ENCODE results near the gene CDH4.

Gene CDH4

DNA sequence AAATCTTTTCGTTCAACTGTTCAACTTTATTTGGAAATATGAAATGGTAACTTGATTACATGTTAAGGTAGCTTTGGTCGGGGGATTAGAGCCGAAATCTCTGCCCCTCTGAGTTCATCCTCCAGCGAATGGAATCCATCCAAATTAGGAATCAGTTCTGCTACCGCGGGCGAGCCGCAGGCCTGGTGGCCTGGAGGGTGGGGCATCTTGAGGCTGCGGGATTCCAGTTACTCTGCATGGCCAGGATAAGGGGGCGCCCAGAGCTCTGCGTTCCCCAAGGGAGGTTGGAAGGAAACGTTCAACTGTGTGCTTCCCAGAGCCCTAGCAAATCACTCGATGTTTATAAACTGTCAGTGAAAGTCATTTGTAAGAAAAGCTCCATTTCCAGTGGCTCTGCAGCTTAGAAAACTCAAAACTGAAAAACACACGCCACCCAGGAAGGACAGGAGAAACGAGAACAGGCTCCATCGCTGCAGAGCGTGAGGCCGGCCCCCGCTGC, 551.4 kb downstream of the CDH4 start:
- DNase-seq (ENCODE audit: low read depth) = no peak
- TF ChIP-seq, protein P1, sequence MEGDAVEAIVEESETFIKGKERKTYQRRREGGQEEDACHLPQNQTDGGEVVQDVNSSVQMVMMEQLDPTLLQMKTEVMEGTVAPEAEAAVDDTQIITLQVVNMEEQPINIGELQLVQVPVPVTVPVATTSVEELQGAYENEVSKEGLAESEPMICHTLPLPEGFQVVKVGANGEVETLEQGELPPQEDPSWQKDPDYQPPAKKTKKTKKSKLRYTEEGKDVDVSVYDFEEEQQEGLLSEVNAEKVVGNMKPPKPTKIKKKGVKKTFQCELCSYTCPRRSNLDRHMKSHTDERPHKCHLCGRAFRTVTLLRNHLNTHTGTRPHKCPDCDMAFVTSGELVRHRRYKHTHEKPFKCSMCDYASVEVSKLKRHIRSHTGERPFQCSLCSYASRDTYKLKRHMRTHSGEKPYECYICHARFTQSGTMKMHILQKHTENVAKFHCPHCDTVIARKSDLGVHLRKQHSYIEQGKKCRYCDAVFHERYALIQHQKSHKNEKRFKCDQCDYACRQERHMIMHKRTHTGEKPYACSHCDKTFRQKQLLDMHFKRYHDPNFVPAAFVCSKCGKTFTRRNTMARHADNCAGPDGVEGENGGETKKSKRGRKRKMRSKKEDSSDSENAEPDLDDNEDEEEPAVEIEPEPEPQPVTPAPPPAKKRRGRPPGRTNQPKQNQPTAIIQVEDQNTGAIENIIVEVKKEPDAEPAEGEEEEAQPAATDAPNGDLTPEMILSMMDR (IDR thresholded peaks at IDR 0.05; ENCODE audit: control insufficient read depth, extremely low read depth, insufficient read depth) = no peak
- no peak overlapping the region for H3K4me3 ChIP-seq (ENCODE audit: low read depth, low read length)

DNA sequence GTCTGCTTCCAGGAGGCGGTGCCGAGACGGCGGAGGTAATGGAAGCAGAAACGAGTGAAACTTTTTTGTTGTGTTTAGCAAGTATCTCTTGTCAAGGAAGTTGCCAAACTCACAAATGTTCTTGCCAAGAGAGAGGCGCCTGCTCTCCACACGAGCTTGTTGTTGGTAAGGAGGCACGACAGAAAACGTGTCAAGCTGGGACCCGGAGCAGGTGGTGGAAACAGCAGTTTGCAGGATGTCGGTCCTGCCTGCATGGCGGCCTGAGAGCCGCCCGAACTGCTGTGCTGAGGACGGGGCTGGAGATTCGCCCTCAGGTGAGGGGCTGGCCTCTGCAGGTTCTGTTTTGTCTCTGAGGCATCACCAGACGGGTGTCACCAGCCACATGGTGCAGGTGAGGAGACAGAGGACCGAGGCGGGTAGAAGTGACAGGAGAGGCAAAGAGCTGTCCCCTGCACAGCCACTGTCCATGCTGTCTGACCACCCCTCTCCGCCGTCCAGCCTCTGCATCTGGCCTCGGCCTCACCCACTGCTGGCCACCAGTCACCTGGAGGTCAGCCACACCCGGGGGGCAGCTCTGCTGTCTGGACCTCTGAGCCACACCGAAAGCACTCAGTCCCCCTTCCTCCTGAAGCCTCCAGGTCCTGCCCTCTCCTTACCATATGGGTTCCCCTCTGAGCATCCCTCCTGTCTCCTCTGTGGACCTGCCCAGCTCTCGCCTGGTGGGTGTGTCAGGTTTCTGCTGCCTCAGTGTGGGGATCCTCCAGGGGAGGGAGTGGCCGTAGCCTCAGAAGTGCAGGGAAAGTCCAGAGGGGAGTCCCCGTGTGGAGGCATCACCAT, 552.1 kb downstream of the CDH4 start:
- TF ChIP-seq, protein P1 (IDR thresholded peaks at IDR 0.05; ENCODE audit: control insufficient read depth, extremely low read depth, insufficient read depth) = no peak
- no peak for DNase-seq (ENCODE audit: low read depth)
- no peak overlapping the region for H3K4me3 ChIP-seq (ENCODE audit: low read depth, low read length)

DNA sequence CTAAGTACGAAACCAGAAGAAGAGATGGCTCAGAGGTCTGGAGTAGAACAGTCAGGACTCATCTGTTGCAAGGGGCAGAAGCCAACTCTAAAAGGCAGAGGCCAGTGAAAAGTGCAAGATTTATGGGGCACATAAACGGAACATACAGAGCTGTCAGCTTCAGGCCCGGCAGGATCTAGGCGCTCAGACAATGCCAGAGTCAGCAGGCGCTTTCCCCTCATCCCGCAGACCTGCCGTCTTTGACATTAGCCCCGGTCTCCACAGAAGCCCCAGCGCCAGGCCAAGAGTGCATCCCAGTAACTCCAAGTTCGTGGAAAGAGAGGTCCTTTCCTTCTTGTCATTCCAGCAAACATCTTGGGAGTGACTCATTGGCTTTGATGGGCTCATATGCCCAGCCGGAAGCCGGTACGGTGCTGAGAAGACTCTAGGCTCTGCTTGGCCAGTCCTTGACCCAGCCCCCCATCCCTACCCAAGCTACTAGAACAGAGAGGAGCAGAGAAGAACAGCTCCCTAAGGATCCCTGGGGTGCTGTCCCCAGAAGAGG, 552.8 kb downstream of the CDH4 start:
- DNase-seq (ENCODE audit: low read depth) = no peak
- TF ChIP-seq, protein P1 (IDR thresholded peaks at IDR 0.05; ENCODE audit: control insufficient read depth, extremely low read depth, insufficient read depth) = no peak

DNA sequence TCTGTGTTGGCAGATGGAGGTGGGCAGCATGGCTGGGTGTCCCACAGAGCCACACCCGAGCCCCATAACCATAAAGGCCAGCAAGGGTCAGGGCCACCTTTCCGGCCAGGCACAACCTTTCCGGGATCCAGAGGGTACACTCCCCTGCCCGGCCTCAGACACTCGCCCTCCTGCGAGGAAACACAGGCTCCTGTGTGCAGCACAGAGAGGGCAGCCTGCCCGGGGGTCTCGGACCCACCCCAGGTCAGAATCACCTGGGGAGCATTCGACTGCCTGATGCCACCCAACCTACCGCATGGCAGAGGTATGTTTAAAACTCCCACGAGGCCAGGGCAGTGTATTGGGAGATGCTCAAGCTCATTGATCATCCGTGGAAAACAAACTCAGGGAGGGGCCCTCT, 553.3 kb downstream of the CDH4 start:
- TF ChIP-seq, protein P1 (IDR thresholded peaks at IDR 0.05; ENCODE audit: control insufficient read depth, extremely low read depth, insufficient read depth) = no peak
- no peak for DNase-seq (ENCODE audit: low read depth)
- no peak overlapping the region for H3K4me3 ChIP-seq (ENCODE audit: low read depth, low read length)

More for the DNA sequence above, 552.8 kb downstream of the CDH4 start:
- no peak overlapping the region for H3K4me3 ChIP-seq (ENCODE audit: low read depth, low read length)

DNA sequence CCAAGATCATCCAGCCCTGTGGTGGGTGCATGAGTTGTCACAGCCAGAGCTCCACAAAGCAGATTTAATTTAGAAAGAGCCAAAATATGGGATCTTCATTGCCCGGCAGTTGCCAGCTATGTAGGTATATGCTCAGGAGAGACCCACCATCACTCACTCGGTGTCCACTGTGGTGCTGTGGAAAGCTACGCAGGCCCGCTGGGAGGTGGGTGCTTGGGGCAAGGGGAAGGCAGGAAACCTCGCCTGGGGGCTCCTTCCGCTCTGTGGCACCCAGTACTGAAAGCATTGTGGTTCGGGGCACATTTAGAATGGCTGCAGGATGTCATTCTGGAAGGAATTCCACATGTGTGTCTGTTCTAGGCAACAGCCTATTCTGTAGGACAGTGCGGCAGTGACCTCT, 553.7 kb downstream of the CDH4 start:
- TF ChIP-seq, protein P1 (IDR thresholded peaks at IDR 0.05; ENCODE audit: control insufficient read depth, extremely low read depth, insufficient read depth) = no peak
- no peak for DNase-seq (ENCODE audit: low read depth)
- no peak overlapping the region for H3K4me3 ChIP-seq (ENCODE audit: low read depth, low read length)

DNA sequence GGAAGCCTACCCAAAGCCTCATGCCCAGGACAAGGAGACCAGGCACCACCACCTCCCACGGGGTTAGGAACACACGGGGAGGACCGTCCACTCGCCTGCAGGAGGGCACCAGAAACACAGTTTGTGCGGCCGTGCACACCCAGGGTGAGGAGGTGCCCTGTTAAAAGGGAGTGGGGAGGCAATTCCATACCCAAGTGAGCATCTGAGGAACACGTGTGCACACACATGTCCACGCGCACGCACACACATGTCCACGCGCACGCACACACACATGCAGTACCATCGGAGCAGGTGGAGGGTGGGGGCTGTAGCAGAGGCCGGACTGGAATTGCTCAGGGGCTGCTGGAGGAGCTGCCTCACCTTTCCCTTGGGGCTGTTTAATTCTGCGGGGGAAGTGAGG, 554.3 kb downstream of the CDH4 start:
- no peak overlapping the region for H3K4me3 ChIP-seq (ENCODE audit: low read depth, low read length)
- no peak for DNase-seq (ENCODE audit: low read depth)
- TF ChIP-seq, protein P1 (IDR thresholded peaks at IDR 0.05; ENCODE audit: control insufficient read depth, extremely low read depth, insufficient read depth) = no peak

Data from LNCaP clone FGC (cell line).